Erythroblast (primary cell): ENCODE results near the gene EGFR.

Experiments used
- GATA1 ChIP-seq: IDR thresholded peaks from 2 replicates; pipeline ENCODE4 v1.6.1; 2011; ENCODE audit warnings: low read depth, mild to moderate bottlenecking, control low read depth, low read length, moderate library complexity
- POLR2A ChIP-seq: IDR thresholded peaks from 2 replicates; pipeline ENCODE4 v1.6.1; 2011; ENCODE audit warnings: mild to moderate bottlenecking, low read length

DNA sequence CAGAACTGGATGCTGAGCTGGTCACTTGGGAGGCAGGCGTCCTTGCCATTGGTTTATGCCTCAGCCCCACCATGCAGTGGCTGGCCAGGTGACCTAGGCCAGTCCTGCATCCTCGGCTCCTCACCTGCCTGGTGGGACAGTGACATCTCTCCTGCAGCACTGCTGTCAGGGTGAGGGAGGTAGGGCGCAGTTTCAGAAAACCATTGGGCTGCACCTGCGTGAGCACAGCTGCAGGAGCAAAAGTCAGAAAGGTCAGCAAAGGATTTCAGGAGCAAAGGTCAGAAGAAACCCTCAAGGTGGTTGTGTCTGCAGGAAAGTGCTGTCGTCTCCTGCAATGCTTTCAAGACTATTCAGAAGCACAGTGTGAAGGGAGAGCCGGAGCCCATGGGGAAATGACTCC is 48.1 kb downstream of the EGFR start:
- TF ChIP-seq POLR2A (no peak), GATA1 (no peak)
